Neuronal stem cell (in vitro differentiated cells): ENCODE data around the gene TAX1BP3.
A peak's percentile ranks its signal among the peaks of the same experiment; 100 is the strongest.

Experiments
- DNase-seq: peaks from one replicate; pipeline ENCODE4 v3.0.0-alpha.2; 2013; ENCODE audit warnings: low spot score
- H2AFZ ChIP-seq: one replicate; pipeline ENCODE4 v1.6.1; 2013; ENCODE audit warnings: mild to moderate bottlenecking, low read length, inconsistent platforms
- H2AK5ac ChIP-seq: 2 replicates; pipeline ENCODE4 v1.6.1; 2013; ENCODE audit warnings: low read depth, mild to moderate bottlenecking, inconsistent platforms, low read length, moderate library complexity, mixed read lengths
- H2BK120ac ChIP-seq: 2 replicates; pipeline ENCODE4 v1.6.1; 2013; ENCODE audit warnings: low read depth, mild to moderate bottlenecking, inconsistent platforms, low read length, moderate library complexity, mixed read lengths
- H2BK12ac ChIP-seq: one replicate; pipeline ENCODE4 v1.6.1; 2013; ENCODE audit warnings: low read length, inconsistent platforms
- H2BK15ac ChIP-seq: 2 replicates; pipeline ENCODE4 v1.6.1; 2013; ENCODE audit warnings: mild to moderate bottlenecking, low read length, inconsistent platforms, mixed read lengths
- H2BK5ac ChIP-seq: one replicate; pipeline ENCODE4 v1.6.1; 2013; ENCODE audit warnings: inconsistent platforms, mild to moderate bottlenecking, low read length, moderate library complexity
- H3K14ac ChIP-seq: one replicate; pipeline ENCODE4 v1.6.1; 2013; ENCODE audit warnings: low read length, inconsistent platforms
- H3K18ac ChIP-seq: 2 replicates; pipeline ENCODE4 v1.6.1; 2013; ENCODE audit warnings: low read length, inconsistent platforms
- H3K23ac ChIP-seq: 2 replicates; pipeline ENCODE4 v1.6.1; 2013; ENCODE audit warnings: low read depth, mild to moderate bottlenecking, mixed read lengths, low read length, inconsistent platforms; ENCODE audit not compliant: poor library complexity
- H3K27ac ChIP-seq: replicated peaks from 3 replicates; pipeline ENCODE4 v1.5.1; 2013; ENCODE audit warnings: low read length, inconsistent platforms
- H3K27me3 ChIP-seq, 3 experiments: 2 replicates each; pipeline ENCODE4 v1.6.1; 2013; ENCODE audit warnings: low read length in 3 of 3, mild to moderate bottlenecking in 2 of 3, inconsistent platforms in 1 of 3, low read depth in 1 of 3, mixed read lengths in 1 of 3, moderate library complexity in 1 of 3; ENCODE audit not compliant: control insufficient read depth in 3 of 3, insufficient read depth in 3 of 3
- H3K36me3 ChIP-seq, 2 donors: replicated peaks in 1 of 2; 2 replicates each; pipeline ENCODE4 v1.6.1; 2013; ENCODE audit warnings: low read length in 2 of 2; ENCODE audit not compliant: control insufficient read depth in 2 of 2, insufficient read depth in 2 of 2
- H3K4ac ChIP-seq: 2 replicates; pipeline ENCODE4 v1.6.1; 2013; ENCODE audit warnings: inconsistent platforms, mild to moderate bottlenecking, low read length, moderate library complexity
- H3K4me1 ChIP-seq, 2 donors: 1 replicate in 1 of 2; 2 replicates in 1 of 2; pipeline ENCODE4 v1.6.1; 2013; ENCODE audit warnings: low read length in 2 of 2, low read depth in 1 of 2; ENCODE audit not compliant: control insufficient read depth in 2 of 2, insufficient read depth in 1 of 2
- H3K4me2 ChIP-seq: one replicate; pipeline ENCODE4 v1.6.1; 2013; ENCODE audit warnings: mild to moderate bottlenecking, low read length, inconsistent platforms; ENCODE audit not compliant: insufficient read depth, poor library complexity, severe bottlenecking
- H3K4me3 ChIP-seq, 2 donors: 2 replicates each; pipeline ENCODE4 v1.5.1; 2013; ENCODE audit warnings: low read length in 2 of 2, mild to moderate bottlenecking in 2 of 2, inconsistent platforms in 1 of 2, moderate library complexity in 1 of 2
- H3K79me1 ChIP-seq: one replicate; pipeline ENCODE4 v1.6.1; 2013; ENCODE audit warnings: low read depth, mild to moderate bottlenecking, inconsistent platforms, low read length, moderate library complexity
- H3K9ac ChIP-seq: one replicate; pipeline ENCODE4 v1.6.1; 2013; ENCODE audit warnings: mild to moderate bottlenecking, low read depth, low read length, inconsistent platforms; ENCODE audit not compliant: poor library complexity
- H3K9me3 ChIP-seq, 2 donors: replicated peaks in 1 of 2; 2 replicates each; pipeline versions ENCODE3 to v1.6.1; 2013; ENCODE audit warnings: low read length in 2 of 2, mild to moderate bottlenecking in 2 of 2, inconsistent platforms in 1 of 2, low read depth in 1 of 2, mixed read lengths in 1 of 2, moderate library complexity in 1 of 2; ENCODE audit not compliant: control insufficient read depth in 2 of 2, insufficient read depth in 1 of 2
- H4K8ac ChIP-seq: one replicate; pipeline ENCODE4 v1.6.1; 2013; ENCODE audit warnings: low read depth, mild to moderate bottlenecking, inconsistent platforms, low read length, moderate library complexity
- H4K91ac ChIP-seq: one replicate; pipeline ENCODE4 v1.6.1; 2013; ENCODE audit warnings: low read length, low read depth, mild to moderate bottlenecking, inconsistent platforms; ENCODE audit not compliant: poor library complexity
- WGBS, 2 donors: extraction: QIAGEN DNeasy Blood & Tissue Kit; methylation state at CpG; one replicate each; pipeline ENCODE4 v1.1.7; 2013; ENCODE audit warnings: missing lambda C conversion rate in 2 of 2, mixed read lengths in 1 of 2; ENCODE audit not compliant: insufficient read length in 2 of 2, insufficient replicate concordance in 1 of 2; ENCODE audit errors: extremely low coverage in 2 of 2; 5-methylcytosine and 5-hydroxymethylcytosine counted together

The TAX1BP3 gene

GRCh38 chr17:3691617-3692067, 23.3 kb upstream of the TAX1BP3 start:
- no peak overlapping the region for H3K9ac ChIP-seq
- H3K79me1 ChIP-seq: peaks cover 2% of the 10 kb centered on the region
- H3K18ac ChIP-seq: no peak overlapping the region
- H2BK15ac ChIP-seq: peak overlapping the region; percentile 30
- H2AK5ac ChIP-seq: no peak overlapping the region
- H3K9me3 ChIP-seq: no peaks in the 10 kb centered on the region
- H3K4ac ChIP-seq: no peak overlapping the region
- no peak overlapping the region for H2BK5ac ChIP-seq
- DNase-seq: no peak
- no peaks in the 10 kb centered on the region for H3K36me3 ChIP-seq
- H3K14ac ChIP-seq: no peak overlapping the region
- H3K27ac ChIP-seq: no peak overlapping the region
- no peak overlapping the region for H2AFZ ChIP-seq
- H3K4me3 ChIP-seq: no peak overlapping the region
- no peak overlapping the region for H2BK12ac ChIP-seq
- H3K27me3 ChIP-seq: peaks cover 18 to 36% (median 27%) of the 10 kb centered on the region in 3 experiments
- no peak overlapping the region for H4K91ac ChIP-seq
- H4K8ac ChIP-seq: no peak overlapping the region
- no CpG with 5 or more reads among the region's 16 CpGs for WGBS, 2 donors
- no peak overlapping the region for H2BK120ac ChIP-seq
- peaks cover 10 to 15% of the 10 kb centered on the region in 2 donors for H3K4me1 ChIP-seq
- H3K23ac ChIP-seq: no peak overlapping the region
- H3K4me2 ChIP-seq: no peak overlapping the region

GRCh38 chr17:3690094-3690715, 21.8 kb upstream of the TAX1BP3 start:
- no CpG with 5 or more reads among the region's 22 CpGs for WGBS, 2 donors

DNA sequence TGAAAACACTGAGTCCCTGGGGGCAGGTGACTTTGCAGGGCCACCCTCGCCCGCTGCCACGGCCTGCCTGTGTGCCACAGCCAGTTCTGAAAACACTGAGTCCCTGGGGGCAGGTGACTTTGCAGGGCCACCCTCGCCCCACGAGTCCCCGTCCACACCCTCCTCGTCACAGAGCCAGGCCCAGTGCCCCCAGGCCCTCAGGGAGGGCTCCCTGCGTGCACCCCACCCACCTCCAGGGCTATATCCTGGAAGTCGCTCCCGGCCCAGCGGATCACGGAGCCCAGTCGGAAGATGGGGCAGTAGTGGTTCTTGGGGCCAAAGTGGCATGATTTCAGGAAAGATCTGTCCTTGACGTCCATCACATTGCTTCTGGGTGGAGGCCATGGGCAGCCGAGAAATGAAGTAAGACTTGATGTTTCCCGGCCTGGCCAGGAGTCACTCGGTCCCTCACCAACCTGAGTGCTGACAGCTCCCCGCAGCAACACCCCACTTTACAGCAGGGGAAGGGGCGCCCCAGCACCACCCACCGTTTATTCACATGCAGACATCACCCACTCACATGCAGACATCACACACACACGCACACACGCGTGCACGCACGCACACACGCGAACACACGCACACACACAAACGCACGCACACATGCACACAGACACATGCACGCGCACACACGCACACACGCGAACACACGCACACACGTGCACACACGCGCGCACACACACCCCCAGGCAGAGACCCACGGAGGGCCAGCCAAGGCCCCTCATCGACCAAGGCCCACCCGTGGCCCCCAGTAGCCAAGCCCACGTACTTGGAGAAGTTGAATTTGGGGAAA, 21.1 kb upstream of the TAX1BP3 start:
- H3K4ac ChIP-seq: no peak overlapping the region
- H3K14ac ChIP-seq: peak overlapping the region; percentile 75
- no peak overlapping the region for H3K4me2 ChIP-seq
- H3K4me1 ChIP-seq: peaks cover 2 to 9% of the 10 kb centered on the region in 2 donors
- H2AFZ ChIP-seq: no peak overlapping the region
- no peaks in the 10 kb centered on the region for H3K9me3 ChIP-seq
- H4K8ac ChIP-seq: no peak overlapping the region
- H3K27ac ChIP-seq: no peak overlapping the region
- peak overlapping the region; percentile 37 for H2AK5ac ChIP-seq
- WGBS, 2 donors: 100% methylated on average over 3 of the region's 44 CpGs; no CpG with 5 or more reads in 1 of the 2 donors
- peaks cover 2% of the 10 kb centered on the region for H3K79me1 ChIP-seq
- H3K18ac ChIP-seq: peak overlapping the region; percentile 27
- peak overlapping the region; percentile 97 for H3K23ac ChIP-seq
- H2BK12ac ChIP-seq: no peak overlapping the region
- no peak for DNase-seq
- peaks cover 1 to 15% (median 6%) of the 10 kb centered on the region in 3 experiments for H3K27me3 ChIP-seq
- H3K36me3 ChIP-seq: no peaks in the 10 kb centered on the region
- no peak overlapping the region for H2BK120ac ChIP-seq
- H3K4me3 ChIP-seq: peak overlapping the region in 1 of 2 donors; percentile 67
- H2BK15ac ChIP-seq: peak overlapping the region; percentile 71
- H4K91ac ChIP-seq: no peak overlapping the region
- H2BK5ac ChIP-seq: peak overlapping the region; percentile 53
- peak overlapping the region; percentile 21 for H3K9ac ChIP-seq

More at GRCh38 chr17:3690094-3690715, 21.8 kb upstream of the TAX1BP3 start:
- H3K23ac ChIP-seq: peak overlapping the region; percentile 43
- H3K27ac ChIP-seq: no peak overlapping the region
- peak overlapping the region; percentile 3 for H3K14ac ChIP-seq
- no peak overlapping the region for H3K4ac ChIP-seq
- peak overlapping the region; percentile 27 for H3K18ac ChIP-seq
- H3K79me1 ChIP-seq: peaks cover 2% of the 10 kb centered on the region
- H2BK5ac ChIP-seq: peak overlapping the region; percentile 53
- H2AK5ac ChIP-seq: peak overlapping the region; percentile 46
- peak overlapping the region; percentile 45 for H2AFZ ChIP-seq
- no peak overlapping the region for H2BK12ac ChIP-seq
- H2BK120ac ChIP-seq: no peak overlapping the region
- H3K4me2 ChIP-seq: no peak overlapping the region
- H4K91ac ChIP-seq: no peak overlapping the region
- peak overlapping the region; percentile 71 for H2BK15ac ChIP-seq
- peaks cover 5 to 14% of the 10 kb centered on the region in 2 donors for H3K4me1 ChIP-seq
- DNase-seq: no peak
- no peak overlapping the region for H3K4me3 ChIP-seq
- no peak overlapping the region for H4K8ac ChIP-seq
- H3K36me3 ChIP-seq: no peaks in the 10 kb centered on the region
- H3K9me3 ChIP-seq: no peaks in the 10 kb centered on the region
- H3K9ac ChIP-seq: no peak overlapping the region
- peaks cover 8 to 22% (median 13%) of the 10 kb centered on the region in 3 experiments for H3K27me3 ChIP-seq

GRCh38 chr17:3688852-3689261, 20.5 kb upstream of the TAX1BP3 start:
- Histone ChIP-seq H3K27me3 (peaks cover 0 to 8% (median 1%) of the 10 kb centered on the region in 3 experiments), H3K27ac (no peak overlapping the region), H2BK15ac (no peak overlapping the region), H3K4me3 (no peak overlapping the region), H2AFZ (no peak overlapping the region), H3K4me2 (no peak overlapping the region), H3K4me1 (peaks cover 2 to 9% of the 10 kb centered on the region in 2 donors), H4K8ac (no peak overlapping the region), H4K91ac (no peak overlapping the region), H2BK5ac (no peak overlapping the region), H3K4ac (no peak overlapping the region), H3K18ac (no peak overlapping the region), H3K23ac (no peak overlapping the region), H3K36me3 (no peaks in the 10 kb centered on the region), H3K14ac (no peak overlapping the region), H3K79me1 (peaks cover 2% of the 10 kb centered on the region), H3K9ac (no peak overlapping the region), H2AK5ac (no peak overlapping the region), H2BK120ac (no peak overlapping the region), H3K9me3 (no peaks in the 10 kb centered on the region), H2BK12ac (no peak overlapping the region)
- no CpG with 5 or more reads among the region's 14 CpGs for WGBS, 2 donors
- no peak for DNase-seq
